H1 (cell line): ENCODE results near the gene TMPRSS3. TPM values are rescaled to one million over a fixed set of nuclear protein-coding genes. Genes with fewer than 3 reads are reported as not detected.

ENCODE experiments used
- ATF3 ChIP-seq: IDR thresholded peaks from 2 replicates; pipeline ENCODE4 v1.6.1; 2011; ENCODE audit warnings: low read depth, mild to moderate bottlenecking, low read length; ENCODE audit not compliant: insufficient read depth
- CHD7 ChIP-seq: fragments of 300-600 bp; sonication (generic); IDR thresholded peaks from 2 replicates; pipeline ENCODE4 v1.7.1; 2012; ENCODE audit warnings: low read length, moderate library complexity, mild to moderate bottlenecking, inconsistent platforms; ENCODE audit not compliant: insufficient replicate concordance
- GABPA ChIP-seq: IDR thresholded peaks from 2 replicates; pipeline ENCODE4 v1.6.1; 2011; ENCODE audit warnings: mild to moderate bottlenecking, low read length, moderate library complexity, borderline replicate concordance; ENCODE audit not compliant: insufficient read depth
- GTF2F1 ChIP-seq: IDR thresholded peaks from 2 replicates; pipeline ENCODE4 v1.6.1; 2012; ENCODE audit warnings: low read depth, low read length, improper control_type of control experiment, borderline replicate concordance
- SIRT6 ChIP-seq: IDR thresholded peaks from one replicate; pipeline ENCODE4 v1.7.1; 2012; ENCODE audit warnings: low read length, inconsistent platforms
- SRF ChIP-seq: IDR thresholded peaks from 2 replicates; pipeline ENCODE4 v1.6.1; 2011; ENCODE audit warnings: mild to moderate bottlenecking, low read depth, low read length, moderate library complexity
- TAF1 ChIP-seq: IDR thresholded peaks from 2 replicates; pipeline ENCODE4 v1.6.1; 2011; ENCODE audit warnings: mild to moderate bottlenecking, low read depth, low read length
- TAF7 ChIP-seq: optimal IDR thresholded peaks from 2 replicates; pipeline ENCODE3; 2011; ENCODE audit warnings: low read depth, mild to moderate bottlenecking, inconsistent platforms, low read length, moderate library complexity, borderline replicate concordance
- TBP ChIP-seq: IDR thresholded peaks from 2 replicates; pipeline ENCODE4 v1.6.1; 2011; ENCODE audit warnings: low read depth, low read length, improper control_type of control experiment
- YY1 ChIP-seq: IDR thresholded peaks from 2 replicates; pipeline ENCODE4 v1.6.1; 2011; ENCODE audit warnings: low read depth, mild to moderate bottlenecking, low read length
- polyA plus RNA-seq, 7 experiments: library from polyadenylated mRNA; depleted of rRNA in 3 of 7; stranded (reverse) in 5 of 7; unstranded in 2 of 7; fragments of >200 nt in 5 of 7; fragments of 200-250 nt in 2 of 7; gene quantifications; 1 replicate in 5 of 7; 2 replicates in 1 of 7; 4 replicates in 1 of 7; pipeline versions ENCODE4 v1.2.1 to v1.2.3, GENCODE V29; 2011 to 2013; ENCODE audit warnings: missing spikeins in 2 of 7, mixed read lengths in 2 of 7
- total RNA-seq: library from RNA; stranded (reverse); fragmentation: NEBNext Ultra II Directional; extraction: Animal tissue kit (Norgen Biotek cat#: 25700); gene quantifications from 2 replicates; pipeline ENCODE4 v1.2.1, GENCODE V29; 2021

TMPRSS3 gene
- total and polyA plus RNA-seq, 2 of the 8 experiments (the other 6 are each of a cell fraction or from before 2014, with no cell fraction given) = 0.38 TPM; not detected in 1

- no peak for TF ChIP-seq CHD7
- no peak for TF ChIP-seq TAF7
- TF ChIP-seq SIRT6 = no peak
- TF ChIP-seq GABPA = no peak
- TF ChIP-seq TBP = no peak
- TF ChIP-seq TAF1 = no peak
- TF ChIP-seq YY1 = no peak
- no peak for TF ChIP-seq SRF
- no peak for TF ChIP-seq GTF2F1
- TF ChIP-seq ATF3 = no peak
- TF ChIP-seq, all 59 proteins: peak for 0
These were observed 12.5 kb downstream of the TMPRSS3 start (continued) for GRCh38 chr21:42383331-42383730.
